ENCODE results near the gene ZRANB2. TPM values are rescaled to one million over a fixed set of nuclear protein-coding genes. Genes with fewer than 3 reads are reported as not detected.

Gene ZRANB2
- total RNA-seq, 2 experiments from 2014 or later: 107 to 119 TPM

GRCh38 chr1:71037066-71037465 lies 43.8 kb downstream of the ZRANB2 start:
- CTCF ChIA-PET: no interaction called here
- no peak overlapping the region for H3K4me3 Mint-ChIP-seq
- ATAC-seq (no peak), DNase-seq (no peak)
- TF ChIP-seq CTCF (IDR thresholded peaks at IDR 0.05): no peak
- H3K4me1 Mint-ChIP-seq (ENCODE audit: low read depth): no peaks in the 10 kb centered on the region
- H3K27me3 Mint-ChIP-seq: peaks cover 30% of the 10 kb centered on the region
- no peaks in the 10 kb centered on the region for H3K9me3 Mint-ChIP-seq
- POLR2A ChIA-PET: no interaction called here
- no peak overlapping the region for H3K27ac Mint-ChIP-seq
- H3K36me3 Mint-ChIP-seq (ENCODE audit: low read depth): no peaks in the 10 kb centered on the region
- intact Hi-C loops (cut with micrococcal nuclease): no loop called here

- Mint-ChIP-seq H3K9me3 (no peaks in the 10 kb centered on the region), H3K27me3 (peaks cover 16% of the 10 kb centered on the region), H3K4me1 (ENCODE audit: low read depth) (no peaks in the 10 kb centered on the region), H3K4me3 (no peak overlapping the region), H3K27ac (no peak overlapping the region), H3K36me3 (ENCODE audit: low read depth) (no peaks in the 10 kb centered on the region)
- ChIA-PET POLR2A (no interaction called here), CTCF (no interaction called here)
- TF ChIP-seq CTCF (IDR thresholded peaks at IDR 0.05): no peak
- DNase-seq (no peak), ATAC-seq (no peak)
- intact Hi-C loops (cut with micrococcal nuclease): no loop called here
These were observed 47.7 kb downstream of the ZRANB2 start for GRCh38 chr1:71033136-71033535.

GRCh38 chr1:71031426-71031825 lies 49.4 kb downstream of the ZRANB2 start:
- CTCF ChIA-PET: no interaction called here

GRCh38 chr1:71030026-71030425 lies 50.8 kb downstream of the ZRANB2 start:
- POLR2A ChIA-PET: no interaction called here
- intact Hi-C loops (cut with micrococcal nuclease): no loop called here
- no peaks in the 10 kb centered on the region for H3K36me3 Mint-ChIP-seq (ENCODE audit: low read depth)
- H3K4me1 Mint-ChIP-seq (ENCODE audit: low read depth): no peaks in the 10 kb centered on the region
- DNase-seq (no peak), ATAC-seq (no peak)
- H3K27ac Mint-ChIP-seq: no peak overlapping the region
- no peak overlapping the region for H3K4me3 Mint-ChIP-seq
- peaks cover 6% of the 10 kb centered on the region for H3K27me3 Mint-ChIP-seq
- CTCF ChIA-PET: interaction anchor here (0.7 kb wide), 1 partner anchor 1292 kb away, joined by 4 read pairs; no protein-coding TSS in a partner anchor
- no peak for TF ChIP-seq CTCF (IDR thresholded peaks at IDR 0.05)
- no peaks in the 10 kb centered on the region for H3K9me3 Mint-ChIP-seq

More at GRCh38 chr1:71031426-71031825, 49.4 kb downstream of the ZRANB2 start:
- POLR2A ChIA-PET: no interaction called here
- intact Hi-C loops (cut with micrococcal nuclease): no loop called here
- no peak overlapping the region for H3K4me3 Mint-ChIP-seq
- no peak overlapping the region for H3K27ac Mint-ChIP-seq
- peaks cover 14% of the 10 kb centered on the region for H3K27me3 Mint-ChIP-seq
- DNase-seq (no peak), ATAC-seq (no peak)
- no peaks in the 10 kb centered on the region for H3K36me3 Mint-ChIP-seq (ENCODE audit: low read depth)
- TF ChIP-seq CTCF (IDR thresholded peaks at IDR 0.05): no peak
- H3K4me1 Mint-ChIP-seq (ENCODE audit: low read depth): no peaks in the 10 kb centered on the region
- no peaks in the 10 kb centered on the region for H3K9me3 Mint-ChIP-seq

- ChIA-PET POLR2A (no interaction called here), CTCF (no interaction called here)
- no peak overlapping the region for H3K27ac Mint-ChIP-seq
- DNase-seq (no peak), ATAC-seq (no peak)
- H3K27me3 Mint-ChIP-seq: peaks cover 6% of the 10 kb centered on the region
- no peak for TF ChIP-seq CTCF (IDR thresholded peaks at IDR 0.05)
- H3K4me1 Mint-ChIP-seq (ENCODE audit: low read depth): no peaks in the 10 kb centered on the region
- no peaks in the 10 kb centered on the region for H3K9me3 Mint-ChIP-seq
- intact Hi-C loops (cut with micrococcal nuclease): no loop called here
- no peaks in the 10 kb centered on the region for H3K36me3 Mint-ChIP-seq (ENCODE audit: low read depth)
- no peak overlapping the region for H3K4me3 Mint-ChIP-seq
These were observed 51.9 kb downstream of the ZRANB2 start for GRCh38 chr1:71028981-71029380.
